Activated T-cell treated with anti-CD3 and anti-CD28 coated beads for 1 hour (primary cell): Measurements from ENCODE around the gene SRGAP1.
"Not testable (repeated sequence)": the region's sequence is repeated elsewhere in the genome, so short reads cannot be mapped to it uniquely, and the experiment has no call there.

Source experiments
- DNase-seq: peaks from one replicate; pipeline ENCODE4 v3.0.0-alpha.2; 2020; ENCODE audit warnings: low read depth

Gene SRGAP1

DNA sequence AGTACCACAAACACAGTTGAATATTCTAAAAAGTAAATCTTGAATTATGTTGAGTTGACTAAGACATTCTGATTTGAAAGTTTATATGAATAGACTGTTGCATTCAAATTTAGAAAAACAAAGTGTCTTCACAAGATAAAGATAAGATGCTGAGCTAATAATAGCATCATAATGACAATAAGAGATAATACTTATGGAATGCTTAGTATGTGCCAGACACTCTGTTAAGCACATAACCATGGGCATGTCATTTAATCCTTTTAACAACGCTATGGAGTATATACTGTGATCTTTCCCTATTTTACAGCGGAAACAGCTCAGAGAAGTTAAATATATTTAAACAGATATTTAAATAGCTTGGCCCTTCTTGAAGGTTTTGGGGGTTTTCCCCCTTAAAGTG lies 163.4 kb downstream of the SRGAP1 start:
- DNase-seq = no peak

DNA sequence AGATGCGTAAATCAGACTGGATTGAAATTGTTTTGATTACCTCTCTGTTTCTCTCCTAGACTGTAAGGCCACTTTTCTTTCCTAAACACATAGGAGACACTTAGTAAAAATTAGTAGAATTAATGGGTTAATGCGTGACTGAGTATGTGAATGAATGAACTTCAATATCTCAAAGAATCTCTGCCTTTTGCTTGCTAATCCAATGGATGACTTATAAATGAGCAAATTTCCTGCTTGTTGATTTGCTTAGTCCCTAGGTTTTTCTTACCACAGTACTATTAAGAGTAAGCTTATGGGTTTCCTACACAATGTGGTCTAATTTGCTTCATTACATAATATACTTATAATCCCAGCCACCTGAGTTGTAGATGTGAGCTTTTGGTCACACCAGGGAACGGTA lies 164.1 kb downstream of the SRGAP1 start:
- DNase-seq = no peak

DNA sequence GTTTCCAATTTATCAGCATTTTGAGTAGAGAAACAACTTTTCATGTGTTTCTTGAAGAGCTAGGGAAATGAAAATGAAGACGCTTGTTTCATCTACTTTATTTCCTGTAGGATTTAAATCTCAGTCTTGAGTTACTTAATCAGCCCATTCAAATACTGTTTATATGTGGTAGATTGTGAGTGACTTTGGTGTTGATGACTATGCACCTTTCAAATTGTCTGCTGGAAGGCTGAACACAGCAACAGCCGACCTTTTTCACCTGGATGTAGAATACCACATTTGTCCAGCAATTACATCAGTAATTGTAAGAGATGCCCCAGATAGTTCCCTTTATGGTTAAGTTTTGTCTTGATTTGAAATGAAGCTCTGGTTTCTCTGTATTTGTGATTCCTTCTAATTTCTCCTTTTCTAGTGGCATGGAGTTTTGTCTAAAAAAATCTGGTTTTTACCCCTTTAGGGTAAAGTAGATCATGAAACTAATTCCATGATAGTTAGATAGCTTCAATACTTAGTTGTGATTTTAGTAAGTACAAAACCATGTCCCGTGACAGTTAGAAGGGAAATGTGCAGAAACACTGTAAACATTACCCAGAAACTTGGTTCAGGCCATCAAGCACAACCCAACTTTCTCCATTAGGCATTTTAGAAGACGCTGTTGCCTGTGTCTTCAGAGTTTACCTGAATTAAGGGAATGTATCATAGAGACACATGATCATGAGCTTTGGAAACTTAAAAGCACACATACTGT lies 165.0 kb downstream of the SRGAP1 start:
- DNase-seq = no peak

DNA sequence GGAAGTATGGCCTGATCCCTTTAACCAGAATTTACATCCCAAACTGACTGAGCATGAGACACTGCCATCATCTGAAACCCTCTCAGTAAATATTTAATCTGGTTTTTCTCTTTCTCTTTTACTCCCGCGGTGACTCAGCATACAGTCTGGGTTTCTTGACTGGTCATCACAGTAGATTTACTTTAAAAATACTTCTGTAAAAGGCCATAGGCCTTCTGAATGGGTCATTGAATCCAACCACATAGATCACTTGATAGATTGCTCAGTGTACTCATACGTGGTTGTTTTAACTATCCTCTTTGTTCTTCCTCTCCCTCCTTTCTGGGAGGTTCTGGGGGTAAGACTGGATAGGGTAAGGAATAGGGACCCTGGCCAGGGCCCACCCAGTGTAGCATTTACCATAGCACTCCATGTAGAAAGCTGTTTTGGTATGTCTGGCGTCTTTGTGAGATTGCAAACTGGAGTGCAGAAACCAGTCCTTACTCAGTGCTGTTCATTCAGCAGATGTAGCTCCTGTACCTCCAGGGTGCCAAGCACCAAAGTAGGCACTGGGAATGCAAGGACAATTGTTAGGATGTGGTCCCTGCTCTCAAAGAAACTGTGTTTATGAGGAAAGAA lies 165.7 kb downstream of the SRGAP1 start:
- no peak for DNase-seq

DNA sequence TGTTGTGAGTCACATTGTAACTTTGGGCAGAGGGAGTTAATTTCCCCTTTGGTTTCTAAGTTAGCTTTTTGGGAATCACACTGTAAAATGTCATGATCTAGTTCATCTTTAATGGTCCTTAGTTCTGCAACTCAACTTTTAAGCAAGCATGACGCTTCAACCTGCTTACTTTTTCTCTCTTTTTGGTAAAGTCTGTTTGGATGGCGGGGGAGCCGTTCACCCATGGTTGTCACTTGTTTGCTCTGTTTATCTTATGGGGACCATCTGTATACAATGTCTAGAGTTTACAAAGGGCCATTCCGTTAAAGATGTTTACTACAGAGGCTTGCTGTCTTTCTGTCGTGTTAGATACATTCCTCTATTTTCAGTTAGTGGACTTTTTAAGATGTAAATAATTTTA lies 172.0 kb downstream of the SRGAP1 start:
- DNase-seq = no peak

DNA sequence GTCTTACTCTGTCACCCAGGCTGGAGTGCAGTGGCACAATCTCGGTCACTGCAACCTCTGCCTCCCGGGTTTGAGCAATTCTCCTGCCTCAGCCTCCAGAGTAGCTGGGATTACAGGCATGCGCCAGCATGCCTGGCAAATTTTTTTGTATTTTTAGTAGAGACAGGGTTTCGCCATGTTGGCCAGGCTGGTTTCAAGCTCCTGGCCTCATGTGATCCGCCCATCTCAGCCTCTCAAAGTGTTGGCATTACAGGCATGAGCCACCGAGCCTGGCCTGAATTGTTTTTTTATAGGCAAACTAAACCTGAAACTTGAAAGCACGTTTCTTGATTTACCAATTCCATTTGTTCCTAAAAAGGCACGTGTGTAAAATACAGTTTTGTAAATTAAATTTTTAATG lies 173.6 kb downstream of the SRGAP1 start:
- DNase-seq = not testable (repeated sequence)

DNA sequence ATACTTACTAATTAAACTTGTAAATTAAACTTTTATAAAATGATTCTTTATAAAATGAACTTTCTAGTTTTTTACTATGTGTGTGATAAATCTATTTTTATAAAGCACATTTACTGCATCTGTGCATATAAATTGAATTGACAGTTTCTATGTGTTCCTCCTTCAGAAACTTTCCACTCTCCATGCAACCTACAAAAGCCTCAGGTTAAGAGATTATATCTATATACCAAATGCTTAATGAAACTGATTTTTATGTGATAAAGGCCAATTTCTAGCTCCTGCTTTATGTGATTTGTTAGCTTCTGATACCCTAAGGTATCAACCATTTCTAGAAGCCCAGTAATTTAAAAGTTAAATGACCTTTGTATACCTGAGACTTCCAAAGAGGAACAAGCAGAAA lies 174.0 kb downstream of the SRGAP1 start:
- no peak for DNase-seq

DNA sequence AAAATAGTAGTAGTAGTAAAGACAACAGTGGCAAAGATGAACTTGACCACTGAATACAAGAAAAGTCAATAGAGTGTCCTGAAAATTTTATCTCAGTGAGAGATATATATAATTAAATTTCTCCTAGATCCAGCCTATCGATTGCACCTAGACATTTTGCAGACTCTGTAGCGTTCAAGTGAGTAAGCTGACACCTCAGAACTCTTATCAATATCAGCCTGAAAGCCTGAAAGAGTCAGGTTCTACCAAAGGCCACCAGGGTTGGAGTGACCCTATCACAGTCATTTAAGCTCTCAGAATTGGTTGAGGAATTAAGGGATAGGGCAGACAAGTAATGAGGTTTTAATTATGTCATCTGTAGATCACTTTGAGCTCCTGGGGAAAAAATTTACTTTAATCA lies 174.6 kb downstream of the SRGAP1 start:
- no peak for DNase-seq

DNA sequence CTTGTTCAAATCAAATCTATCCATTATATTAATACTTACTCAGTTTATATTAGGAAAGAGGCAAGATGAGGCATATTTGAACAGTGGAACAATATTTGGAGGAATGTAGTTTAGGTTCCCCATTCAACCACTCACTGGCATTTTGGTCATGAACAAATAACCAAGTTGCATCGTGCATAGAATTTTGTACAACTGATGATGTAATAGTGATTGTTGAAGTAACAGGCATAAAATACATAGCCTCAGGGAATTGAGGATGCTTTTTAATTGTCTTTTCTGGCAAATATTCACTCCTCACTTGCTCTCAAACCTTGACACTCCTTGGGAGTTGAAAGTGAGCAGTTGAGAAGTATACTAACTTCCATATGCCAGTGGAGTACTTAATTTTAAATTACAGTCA lies 175.2 kb downstream of the SRGAP1 start:
- DNase-seq = no peak

DNA sequence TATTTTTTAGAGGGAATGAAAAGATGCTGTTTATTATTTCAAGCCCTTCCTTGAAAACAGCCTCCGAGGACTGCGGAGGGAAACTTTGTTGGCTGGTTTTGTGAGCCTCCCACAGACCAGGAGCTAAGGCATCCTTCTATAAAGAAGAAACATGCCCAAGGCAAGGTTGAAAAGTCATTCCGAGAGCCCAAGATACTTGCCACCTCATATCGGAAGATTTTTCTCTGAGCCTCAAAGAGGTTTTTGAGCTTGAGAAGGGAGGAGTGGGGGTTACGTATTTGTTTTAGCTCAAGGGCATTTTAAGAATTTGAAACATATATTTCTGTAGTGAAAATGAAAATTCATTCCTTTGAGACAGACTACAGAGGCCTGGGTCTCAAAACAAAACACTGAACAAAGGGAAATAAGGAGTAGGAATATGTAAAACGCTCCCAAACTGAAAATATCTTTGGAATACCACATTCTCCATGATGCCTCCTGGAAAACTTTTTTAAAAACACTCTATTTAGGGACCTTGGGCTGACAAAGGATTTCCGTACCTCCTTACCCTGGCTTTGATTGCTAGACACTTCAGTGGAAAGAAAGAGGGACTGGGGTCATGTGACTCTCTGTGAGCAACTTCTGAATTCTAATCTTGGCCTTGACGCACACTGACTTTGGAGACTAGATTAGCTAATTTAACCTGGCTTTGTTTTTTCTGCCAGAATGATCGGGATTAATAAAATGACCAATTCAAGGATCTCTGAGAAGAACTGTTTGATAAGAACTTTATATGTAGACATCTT lies 180.9 kb downstream of the SRGAP1 start:
- no peak for DNase-seq

DNA sequence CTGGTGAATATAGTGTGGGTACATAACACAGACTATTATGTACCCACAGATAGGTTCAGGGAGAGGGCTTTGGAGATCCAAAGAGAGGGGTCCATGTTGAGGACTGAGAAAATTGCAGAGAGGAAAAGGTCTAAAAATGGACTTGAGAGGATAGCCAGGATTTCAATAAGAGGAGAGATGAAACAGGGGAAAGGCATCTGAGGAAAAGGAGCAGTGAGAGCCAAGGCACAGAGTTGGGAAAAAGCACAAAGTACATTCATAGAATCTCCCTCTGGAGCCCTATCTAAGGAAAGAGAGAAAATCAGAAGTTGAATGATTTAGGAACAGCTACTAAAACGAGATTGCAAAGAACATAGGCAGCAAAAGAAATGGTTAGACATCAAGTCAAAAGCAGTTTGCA lies 182.8 kb downstream of the SRGAP1 start:
- DNase-seq = no peak

DNA sequence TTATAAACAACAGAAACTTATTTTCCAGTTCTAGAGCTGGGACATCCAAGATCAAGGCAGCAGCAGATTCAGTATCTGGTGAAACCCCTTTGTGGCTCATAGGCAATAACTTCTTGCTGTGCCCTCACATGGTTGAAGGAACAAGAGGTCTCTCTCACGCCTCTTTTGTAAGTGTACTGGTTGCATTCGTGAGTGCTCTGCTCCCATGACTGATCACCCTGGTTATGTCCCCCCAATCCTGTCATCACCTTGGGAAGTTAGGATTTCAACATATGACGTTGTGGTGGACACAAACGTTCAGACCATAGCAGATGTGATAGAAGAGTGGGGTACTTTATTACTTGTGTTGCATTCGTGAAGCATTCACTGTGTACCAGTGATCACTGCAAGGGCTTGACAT lies 184.0 kb downstream of the SRGAP1 start:
- no peak for DNase-seq

DNA sequence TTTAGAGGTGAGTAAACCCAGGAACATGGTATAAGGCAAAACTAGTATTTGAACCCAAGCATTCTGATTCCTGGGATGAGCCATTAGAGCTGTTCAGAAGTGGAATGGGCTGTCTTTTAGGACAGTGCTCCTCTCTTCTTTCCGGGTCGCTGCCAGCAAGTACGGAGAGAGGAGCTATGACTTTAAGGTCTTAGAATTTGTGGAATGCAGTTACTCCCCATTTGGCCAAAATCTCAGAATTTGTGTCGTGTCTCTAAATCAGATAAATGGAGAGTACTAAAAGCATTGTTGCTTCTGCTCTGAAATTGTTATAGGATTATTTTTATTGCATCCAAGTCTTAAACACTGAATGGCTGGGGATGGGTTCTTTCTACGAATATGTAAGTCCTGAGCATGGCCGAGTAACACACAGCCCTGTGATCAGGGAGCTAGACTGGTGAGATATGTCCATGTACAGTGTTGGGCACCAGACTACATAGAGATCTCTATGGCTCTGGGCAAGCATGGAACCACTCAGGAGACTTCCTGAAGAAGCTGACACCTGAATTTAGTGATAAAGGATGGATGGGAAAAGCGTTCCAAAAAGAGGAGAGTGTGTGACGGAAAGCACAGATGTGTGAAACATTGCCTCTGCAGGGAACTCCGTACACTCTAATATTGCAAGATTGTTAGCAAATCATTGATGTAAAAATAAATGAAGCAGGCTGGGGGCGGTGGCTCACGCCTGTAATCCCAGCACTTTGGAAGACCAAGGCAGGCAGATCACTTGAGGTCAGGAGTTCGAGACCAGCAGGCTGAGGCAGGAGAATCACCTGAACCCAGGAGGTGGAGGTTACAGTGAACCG lies 184.7 kb downstream of the SRGAP1 start:
- DNase-seq = no peak

DNA sequence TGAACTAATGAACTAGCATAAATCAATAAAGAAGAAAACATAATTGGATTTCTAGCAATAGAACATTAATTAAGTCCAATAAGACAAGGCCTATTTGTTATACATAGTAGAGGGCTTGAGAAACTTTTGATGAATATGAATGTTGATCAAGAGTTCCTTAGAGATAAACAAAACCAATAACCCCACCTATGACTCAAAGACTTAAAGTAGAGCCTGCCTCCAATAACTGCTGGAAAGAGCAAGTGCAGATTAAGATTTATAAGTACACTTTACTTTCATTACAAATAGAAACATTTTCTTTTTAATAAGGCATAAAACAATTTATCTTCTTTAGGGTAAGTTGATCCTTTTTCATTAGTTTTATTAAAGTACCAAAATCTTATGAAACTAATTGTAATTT lies 185.7 kb downstream of the SRGAP1 start:
- no peak for DNase-seq

DNA sequence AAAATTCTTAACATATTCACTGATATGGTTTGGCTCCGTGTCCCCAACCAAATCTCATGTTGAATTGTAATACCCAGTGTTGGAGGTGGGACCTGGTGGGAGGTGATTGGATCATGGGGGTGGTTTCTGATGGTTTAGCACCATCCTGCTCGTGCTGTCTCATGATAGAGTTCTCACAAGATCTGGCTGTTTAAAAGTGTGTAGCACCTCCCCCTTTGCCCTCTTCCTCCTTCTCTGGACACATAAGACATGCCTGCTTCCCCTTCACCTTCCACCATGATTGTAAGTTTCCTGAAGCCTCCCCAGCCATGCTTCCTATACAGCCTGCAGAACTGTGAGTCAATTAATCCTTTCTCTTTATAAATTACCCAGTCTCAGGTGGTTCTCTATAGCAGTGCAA lies 189.6 kb downstream of the SRGAP1 start:
- not testable (repeated sequence) for DNase-seq

DNA sequence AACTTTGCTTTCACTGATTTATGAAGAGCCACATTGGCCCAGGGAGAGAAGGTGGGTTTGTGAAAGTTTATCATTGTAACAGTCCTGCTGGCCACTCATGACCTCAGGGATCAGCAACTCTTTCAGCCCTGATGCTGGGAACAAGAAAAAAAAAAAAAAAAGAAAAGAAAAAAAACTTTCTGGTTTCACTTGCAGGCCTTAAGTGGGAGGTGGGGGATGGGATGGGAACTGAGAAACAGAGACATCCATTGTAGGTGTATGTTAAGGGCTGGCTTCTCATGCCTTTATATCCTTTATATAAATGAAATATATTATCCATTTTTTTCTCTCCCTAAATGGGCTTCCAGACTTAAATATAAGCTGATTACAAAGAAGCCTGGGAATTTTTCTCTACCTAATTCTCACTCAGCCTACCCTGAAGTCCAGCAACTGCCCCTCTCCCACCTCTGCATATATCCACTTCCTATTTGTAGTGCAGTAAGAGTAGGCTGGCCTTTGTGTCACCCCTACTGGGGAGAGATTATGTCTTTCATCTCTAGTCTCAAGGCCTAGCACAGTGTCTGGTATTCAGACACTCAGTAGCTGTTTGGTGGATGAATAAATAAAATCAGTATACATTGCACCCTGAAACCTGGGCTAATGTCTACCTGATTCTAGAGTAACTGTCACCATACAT lies 190.5 kb downstream of the SRGAP1 start:
- DNase-seq = no peak

DNA sequence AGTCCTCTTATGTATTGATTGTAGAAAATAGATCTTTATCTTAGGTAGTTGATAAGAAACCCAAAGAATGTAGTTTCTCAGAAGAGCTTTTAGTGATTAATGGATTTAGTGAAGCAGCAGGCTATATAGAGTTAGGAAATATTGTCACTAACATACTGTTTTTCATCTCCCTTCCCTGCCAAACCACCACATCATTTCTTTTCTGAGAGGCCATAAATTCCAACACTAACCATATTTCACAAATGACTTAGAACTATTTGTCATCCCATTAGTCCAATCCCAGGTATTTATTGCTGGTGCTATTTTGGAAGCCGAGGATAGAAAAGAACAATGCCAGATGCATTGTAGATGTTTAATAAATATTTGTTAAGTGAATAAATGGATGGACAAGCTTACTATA lies 191.9 kb downstream of the SRGAP1 start:
- no peak for DNase-seq

DNA sequence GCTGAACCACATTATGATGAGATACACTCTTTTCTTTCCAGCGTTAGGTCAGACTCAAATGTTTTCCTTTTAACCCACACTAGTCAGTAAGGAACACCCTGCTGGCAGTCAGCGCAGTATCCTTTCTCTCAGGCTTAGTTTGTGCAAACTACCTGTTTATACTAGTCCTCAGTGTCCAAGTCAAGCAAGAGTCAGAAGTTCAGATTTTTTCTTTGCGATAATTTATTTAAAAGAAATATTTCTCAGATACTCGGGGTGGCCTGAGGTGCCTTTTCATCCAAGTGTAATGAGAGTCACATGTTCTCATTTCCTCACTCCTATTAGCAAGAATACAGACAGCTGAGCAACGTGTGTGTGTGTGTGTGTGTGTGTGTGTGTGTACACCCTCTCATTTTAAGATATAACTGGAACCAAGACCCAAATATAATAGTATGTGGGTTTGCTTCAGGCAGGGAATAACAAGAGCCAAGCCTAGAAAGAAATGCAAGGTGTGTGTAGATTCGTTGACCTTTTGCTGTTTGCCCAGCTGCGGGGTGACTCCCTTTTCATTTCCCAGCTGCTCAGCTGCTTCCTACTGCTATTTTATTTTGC lies 194.9 kb downstream of the SRGAP1 start:
- DNase-seq = no peak

DNA sequence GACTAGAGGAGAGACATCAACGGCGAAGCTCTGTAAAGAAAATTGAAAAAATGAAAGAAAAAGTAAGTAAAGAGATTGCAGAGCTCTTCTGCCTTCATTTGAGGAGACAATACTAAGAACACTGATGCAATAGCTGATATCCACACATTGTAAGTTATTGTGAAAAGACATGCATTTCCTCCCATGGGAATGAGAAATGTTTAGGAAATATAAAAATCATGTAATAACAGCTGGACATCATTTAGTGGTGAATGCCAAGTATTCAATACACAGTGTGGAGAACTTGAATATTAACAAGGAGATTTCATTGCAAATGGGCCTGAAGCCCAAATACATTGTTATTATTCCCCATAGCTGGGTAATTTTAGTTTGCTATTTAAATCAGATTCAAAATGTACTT lies 198.4 kb downstream of the SRGAP1 start:
- no peak for DNase-seq

DNA sequence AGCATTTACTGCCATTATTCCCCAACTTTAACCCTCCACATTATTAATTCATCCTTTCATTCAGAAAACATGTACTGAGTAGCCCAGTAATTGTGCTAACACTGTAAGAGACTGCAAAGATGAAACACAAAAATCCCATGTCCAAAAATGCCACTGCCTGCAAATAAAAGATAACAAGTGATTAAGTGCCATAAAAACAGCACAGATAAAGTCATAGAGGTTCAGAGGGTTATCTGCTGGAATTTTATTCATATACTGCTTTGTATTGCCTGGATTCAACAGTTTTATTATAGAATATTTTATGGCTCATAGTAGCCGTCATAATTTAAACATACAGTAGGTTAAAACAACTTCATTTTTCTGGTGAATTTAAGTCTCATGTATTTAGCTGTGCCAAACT lies 199.7 kb downstream of the SRGAP1 start:
- DNase-seq = no peak

DNA sequence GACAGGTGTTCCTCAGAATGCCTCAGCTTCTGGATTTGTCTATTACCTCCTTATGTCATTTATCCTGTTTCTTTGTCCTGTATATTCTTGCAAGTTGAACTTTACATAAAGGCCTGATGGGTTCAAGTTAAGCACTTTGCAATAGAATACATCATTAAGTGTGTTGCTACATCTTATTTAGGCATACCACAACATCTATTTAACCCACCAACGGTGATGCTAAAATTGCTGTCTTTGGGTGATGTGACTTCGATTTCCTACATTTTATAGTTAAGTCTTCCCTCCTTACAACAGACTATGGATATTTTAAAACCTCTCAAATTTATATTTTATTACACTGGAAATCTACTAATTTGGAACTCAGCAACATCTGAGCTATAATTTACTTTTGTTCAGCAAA lies 206.6 kb downstream of the SRGAP1 start:
- DNase-seq = no peak
